ENCODE results near the gene FCN2. TPM values are rescaled to one million over a fixed set of nuclear protein-coding genes. Genes with fewer than 3 reads are reported as not detected.

The FCN2 gene
- total and polyA plus RNA-seq, 4 donors = 23.6 to 186 (median 121) TPM

GRCh38 chr9:134899818-134900217 lies 19.2 kb downstream of the FCN2 start:
- no peak overlapping the region for H3K4me3 ChIP-seq (ENCODE audit: low read depth in 1 of 3, low read length in 3 of 3)
- H3K36me3 ChIP-seq (ENCODE audit: control insufficient read depth in 4 of 4, insufficient read depth in 3 of 4, low read depth in 1 of 4, low read length in 3 of 4) = no peaks in the 10 kb centered on the region
- H3K9me3 ChIP-seq (ENCODE audit: control insufficient read depth in 4 of 4, low read length in 3 of 4) = peaks cover 0 to 8% (median 2%) of the 10 kb centered on the region in 4 donors
- no peak for TF ChIP-seq FOXA2 (IDR thresholded peaks at IDR 0.05)
- TF ChIP-seq TAF1 (conservative IDR thresholded peaks at IDR 0.05) = no peak
- TF ChIP-seq RXRA (IDR thresholded peaks at IDR 0.05) = no peak
- TF ChIP-seq EGR1 (IDR thresholded peaks at IDR 0.05; ENCODE audit: low read depth in 2 of 2) = no peak
- TF ChIP-seq, protein P1, sequence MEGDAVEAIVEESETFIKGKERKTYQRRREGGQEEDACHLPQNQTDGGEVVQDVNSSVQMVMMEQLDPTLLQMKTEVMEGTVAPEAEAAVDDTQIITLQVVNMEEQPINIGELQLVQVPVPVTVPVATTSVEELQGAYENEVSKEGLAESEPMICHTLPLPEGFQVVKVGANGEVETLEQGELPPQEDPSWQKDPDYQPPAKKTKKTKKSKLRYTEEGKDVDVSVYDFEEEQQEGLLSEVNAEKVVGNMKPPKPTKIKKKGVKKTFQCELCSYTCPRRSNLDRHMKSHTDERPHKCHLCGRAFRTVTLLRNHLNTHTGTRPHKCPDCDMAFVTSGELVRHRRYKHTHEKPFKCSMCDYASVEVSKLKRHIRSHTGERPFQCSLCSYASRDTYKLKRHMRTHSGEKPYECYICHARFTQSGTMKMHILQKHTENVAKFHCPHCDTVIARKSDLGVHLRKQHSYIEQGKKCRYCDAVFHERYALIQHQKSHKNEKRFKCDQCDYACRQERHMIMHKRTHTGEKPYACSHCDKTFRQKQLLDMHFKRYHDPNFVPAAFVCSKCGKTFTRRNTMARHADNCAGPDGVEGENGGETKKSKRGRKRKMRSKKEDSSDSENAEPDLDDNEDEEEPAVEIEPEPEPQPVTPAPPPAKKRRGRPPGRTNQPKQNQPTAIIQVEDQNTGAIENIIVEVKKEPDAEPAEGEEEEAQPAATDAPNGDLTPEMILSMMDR (IDR thresholded peaks at IDR 0.05; ENCODE audit: low read depth, low read length, missing input control) = no peak
- TF ChIP-seq RAD21 (IDR thresholded peaks at IDR 0.05) = no peak
- H3K4me1 ChIP-seq (ENCODE audit: control insufficient read depth in 4 of 4, insufficient read depth in 4 of 4, low read length in 3 of 4) = no peaks in the 10 kb centered on the region
- 82% methylated on average over 1 of the region's 1 CpG for WGBS
- DNase-seq (ENCODE audit: low spot score) = no peak
- H3K9ac ChIP-seq (ENCODE audit: low read depth in 1 of 2, low read length in 2 of 2) = no peak overlapping the region
- no peak overlapping the region for H3K27ac ChIP-seq (ENCODE audit: low read depth in 1 of 2, low read length in 2 of 2)
- no peaks in the 10 kb centered on the region for H3K27me3 ChIP-seq (ENCODE audit: control insufficient read depth in 4 of 4, insufficient read depth in 4 of 4, low read length in 3 of 4)

- TF ChIP-seq JUND (IDR thresholded peaks at IDR 0.05) (no peak), EGR1 (IDR thresholded peaks at IDR 0.05; ENCODE audit: low read depth in 2 of 2) (no peak)
- Histone ChIP-seq H3K4me3 (ENCODE audit: low read depth in 1 of 3, low read length in 3 of 3) (no peak overlapping the region), H3K36me3 (ENCODE audit: control insufficient read depth in 4 of 4, insufficient read depth in 3 of 4, low read depth in 1 of 4, low read length in 3 of 4) (no peaks in the 10 kb centered on the region), H3K27me3 (ENCODE audit: control insufficient read depth in 4 of 4, insufficient read depth in 4 of 4, low read length in 3 of 4) (no peaks in the 10 kb centered on the region), H3K9ac (ENCODE audit: low read depth in 1 of 2, low read length in 2 of 2) (no peak overlapping the region), H3K27ac (ENCODE audit: low read depth in 1 of 2, low read length in 2 of 2) (no peak overlapping the region), H3K9me3 (ENCODE audit: control insufficient read depth in 4 of 4, low read length in 3 of 4) (peaks cover 0 to 6% (median 2%) of the 10 kb centered on the region in 4 donors), H3K4me1 (ENCODE audit: control insufficient read depth in 4 of 4, insufficient read depth in 4 of 4, low read length in 3 of 4) (no peaks in the 10 kb centered on the region)
- DNase-seq (ENCODE audit: low spot score) = no peak
- WGBS = 53% methylated on average over 3 of the region's 3 CpGs
Measured at GRCh38 chr9:134902936-134903335, 22.3 kb downstream of the FCN2 start.

DNA sequence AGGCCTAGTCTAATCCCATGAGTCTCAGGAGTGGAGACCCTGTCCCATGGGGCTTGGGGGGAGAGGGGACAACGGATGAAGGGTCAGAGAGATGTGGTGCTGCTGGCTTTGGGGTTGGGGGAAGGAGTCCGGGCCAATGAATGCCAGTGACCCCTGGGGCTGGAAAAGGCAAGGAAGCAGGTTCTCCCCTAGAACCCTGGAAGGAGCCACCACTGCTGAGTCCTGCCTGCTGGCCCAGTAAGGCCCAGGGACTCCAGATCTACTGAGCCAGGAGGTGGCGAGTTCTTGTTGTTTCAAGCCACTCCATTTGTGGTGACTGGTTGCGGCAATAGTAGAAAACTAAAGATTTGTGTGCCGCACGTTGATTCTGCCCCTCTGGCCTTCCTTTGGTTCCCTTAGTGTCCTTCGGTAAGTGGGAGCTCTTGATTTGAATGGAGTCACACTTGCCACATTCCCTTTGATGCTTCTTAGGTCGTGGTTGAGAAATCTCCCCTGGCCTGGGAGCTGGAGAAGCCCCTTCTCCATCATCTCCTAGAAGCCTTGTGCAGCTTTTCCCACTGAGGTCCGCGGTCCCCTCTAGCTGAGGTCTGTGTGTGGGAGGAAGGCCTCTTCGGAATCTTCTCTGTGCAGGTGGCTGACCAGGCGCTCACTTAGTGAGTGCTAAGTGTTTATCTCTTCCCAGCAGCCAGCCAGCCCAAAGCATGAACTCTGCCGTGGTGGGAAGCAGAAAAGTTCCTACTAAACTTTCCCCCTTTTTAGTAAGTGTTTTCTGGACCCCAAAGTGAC lies 28.1 kb downstream of the FCN2 start:
- 80% methylated on average over 13 of the region's 13 CpGs for WGBS

More for the DNA sequence above, 28.1 kb downstream of the FCN2 start:
- no peaks in the 10 kb centered on the region for H3K27me3 ChIP-seq (ENCODE audit: control insufficient read depth in 4 of 4, insufficient read depth in 4 of 4, low read length in 3 of 4)
- no peaks in the 10 kb centered on the region for H3K36me3 ChIP-seq (ENCODE audit: control insufficient read depth in 4 of 4, insufficient read depth in 3 of 4, low read depth in 1 of 4, low read length in 3 of 4)
- H3K9ac ChIP-seq (ENCODE audit: low read depth in 1 of 2, low read length in 2 of 2) = no peak overlapping the region
- H3K4me1 ChIP-seq (ENCODE audit: control insufficient read depth in 4 of 4, insufficient read depth in 4 of 4, low read length in 3 of 4) = no peaks in the 10 kb centered on the region
- no peak for TF ChIP-seq HNF4A (conservative IDR thresholded peaks at IDR 0.05)
- TF ChIP-seq ATF3 (IDR thresholded peaks at IDR 0.05) = no peak
- TF ChIP-seq HNF4G (IDR thresholded peaks at IDR 0.05) = no peak
- no peak for TF ChIP-seq TAF1 (conservative IDR thresholded peaks at IDR 0.05)
- no peak for TF ChIP-seq FOXA1 (IDR thresholded peaks at IDR 0.05)
- no peak for TF ChIP-seq JUND (IDR thresholded peaks at IDR 0.05)
- TF ChIP-seq RAD21 (IDR thresholded peaks at IDR 0.05) = no peak
- H3K9me3 ChIP-seq (ENCODE audit: control insufficient read depth in 4 of 4, low read length in 3 of 4) = no peaks in the 10 kb centered on the region
- no peak overlapping the region for H3K27ac ChIP-seq (ENCODE audit: low read depth in 1 of 2, low read length in 2 of 2)
- DNase-seq (ENCODE audit: low spot score) = peak; percentile 23
- no peak overlapping the region for H3K4me3 ChIP-seq (ENCODE audit: low read depth in 1 of 3, low read length in 3 of 3)

All from liver (tissue), 9 donors.